HG03469 (cell line): ENCODE data around the gene CBL.

Source experiments
- ATAC-seq: cut with Tn5 transposase; IDR thresholded peaks from one replicate; pipeline ENCODE4 v1.9.1; 2021; ENCODE audit warnings: mild to moderate bottlenecking, moderate library complexity, moderate number of reproducible peaks; ENCODE audit not compliant: unreplicated experiment

The CBL gene

DNA sequence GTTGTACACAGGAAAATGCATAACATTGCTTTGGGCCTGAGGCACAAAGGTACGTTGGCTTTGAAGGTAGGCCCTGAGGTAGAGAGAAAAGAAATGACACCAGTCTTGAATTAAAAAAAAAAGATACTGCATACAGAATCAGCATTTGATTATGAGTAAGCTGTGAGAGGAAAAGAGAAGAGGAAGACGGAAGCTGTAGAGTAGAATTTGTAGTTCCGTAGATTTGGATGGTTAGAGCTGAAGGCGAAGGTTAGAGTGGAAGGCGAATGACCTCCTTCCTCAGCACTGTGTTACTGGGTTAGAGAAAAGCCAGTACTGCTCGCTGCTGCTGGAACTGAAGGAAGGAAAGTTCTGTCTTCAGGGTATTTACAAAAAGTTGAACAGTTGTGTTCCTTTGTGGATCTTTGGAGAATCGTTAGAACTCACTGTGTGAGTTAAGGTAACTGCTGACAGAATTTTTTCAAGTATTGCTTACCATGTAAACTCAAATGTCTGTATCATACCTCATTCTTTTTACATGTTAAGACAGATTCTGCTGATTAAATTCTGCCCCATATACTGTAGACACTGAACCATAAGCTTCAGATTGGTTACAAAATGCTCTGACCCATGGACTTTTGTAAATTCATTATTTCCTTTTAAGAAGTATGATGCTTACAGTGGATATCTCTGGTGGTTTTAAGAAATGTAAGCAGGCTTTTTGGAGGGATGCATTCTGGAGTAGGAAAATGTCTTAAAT lies 60.5 kb downstream of the CBL start:
- ATAC-seq, result no peak

- ATAC-seq, result no peak
Observed at GRCh38 chr11:119267645-119268044, 61.5 kb downstream of the CBL start.

DNA sequence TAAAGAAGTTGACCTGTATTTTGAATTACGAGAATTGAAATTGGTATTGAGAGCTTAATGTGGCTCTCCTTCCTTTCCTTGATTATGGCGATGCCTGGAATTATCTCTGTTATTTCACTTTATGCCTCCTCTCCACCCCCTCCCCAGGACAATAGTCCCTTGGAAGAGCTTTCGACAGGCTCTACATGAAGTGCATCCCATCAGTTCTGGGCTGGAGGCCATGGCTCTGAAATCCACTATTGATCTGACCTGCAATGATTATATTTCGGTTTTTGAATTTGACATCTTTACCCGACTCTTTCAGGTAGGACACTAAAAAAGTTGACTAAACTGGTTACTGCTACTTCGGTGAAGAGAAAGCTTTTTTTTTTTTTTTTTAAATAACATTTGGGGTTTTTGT lies 67.6 kb downstream of the CBL start:
- no peak for ATAC-seq

GRCh38 chr11:119277660-119278059 lies 71.5 kb downstream of the CBL start:
- ATAC-seq, result no peak

- no peak for ATAC-seq
Observed at GRCh38 chr11:119282495-119282894, 76.4 kb downstream of the CBL start.

DNA sequence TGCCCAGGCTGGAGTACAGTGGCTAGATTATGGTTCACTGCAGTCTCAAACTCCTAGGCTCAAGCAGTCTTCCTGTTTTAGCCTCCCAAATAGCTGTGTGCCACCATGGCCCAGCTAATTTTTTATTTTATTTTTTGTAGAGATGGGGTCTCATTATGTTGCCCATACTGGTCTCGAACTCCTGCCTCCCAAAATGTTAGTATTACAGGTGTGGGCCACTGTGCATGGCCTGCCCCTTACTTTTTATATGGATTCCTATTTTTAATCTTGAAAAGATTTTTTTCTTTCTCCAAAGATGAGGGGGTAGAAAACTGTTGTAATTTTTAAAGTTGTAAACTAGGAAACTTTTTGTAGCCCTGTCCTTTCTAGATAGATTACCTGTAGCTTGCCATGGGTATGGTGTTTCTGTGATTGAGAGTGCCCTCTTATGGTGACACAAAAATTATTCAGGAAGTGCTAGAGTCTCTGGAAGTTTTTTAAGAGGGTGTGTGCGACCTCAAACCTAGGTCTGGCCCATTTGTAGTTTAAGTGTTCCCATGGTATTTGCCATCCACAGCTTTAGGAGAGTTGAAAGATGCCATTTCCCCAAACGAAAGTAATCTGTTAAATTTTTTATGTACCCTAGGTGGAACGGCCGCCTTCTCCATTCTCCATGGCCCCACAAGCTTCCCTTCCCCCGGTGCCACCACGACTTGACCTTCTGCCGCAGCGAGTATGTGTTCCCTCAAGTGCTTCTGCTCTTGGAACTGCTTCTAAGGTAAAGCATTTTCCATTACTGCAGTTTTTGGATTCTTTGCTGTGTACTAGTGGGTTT lies 78.4 kb downstream of the CBL start:
- no peak for ATAC-seq

GRCh38 chr11:119285431-119285830 lies 79.3 kb downstream of the CBL start:
- ATAC-seq, result no peak

DNA sequence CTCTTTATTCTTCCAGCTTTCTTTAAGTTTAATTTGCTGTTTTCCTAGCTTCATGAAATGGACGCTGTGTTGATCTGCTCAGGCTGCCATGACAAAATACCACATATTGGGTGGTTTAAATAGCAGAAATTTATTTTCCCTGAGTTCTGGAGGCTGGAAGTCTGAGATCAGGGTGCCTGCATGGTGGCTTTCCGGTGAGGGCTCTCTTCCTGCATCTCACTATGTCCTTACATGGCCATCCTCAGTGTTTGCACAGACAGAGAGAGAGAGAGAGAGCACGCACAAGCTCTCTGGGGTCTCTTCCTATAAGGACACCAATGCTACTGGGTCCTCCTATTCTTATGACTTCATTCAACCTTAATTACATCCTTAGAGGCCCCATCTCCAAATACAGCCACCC lies 82.1 kb downstream of the CBL start:
- no peak for ATAC-seq

DNA sequence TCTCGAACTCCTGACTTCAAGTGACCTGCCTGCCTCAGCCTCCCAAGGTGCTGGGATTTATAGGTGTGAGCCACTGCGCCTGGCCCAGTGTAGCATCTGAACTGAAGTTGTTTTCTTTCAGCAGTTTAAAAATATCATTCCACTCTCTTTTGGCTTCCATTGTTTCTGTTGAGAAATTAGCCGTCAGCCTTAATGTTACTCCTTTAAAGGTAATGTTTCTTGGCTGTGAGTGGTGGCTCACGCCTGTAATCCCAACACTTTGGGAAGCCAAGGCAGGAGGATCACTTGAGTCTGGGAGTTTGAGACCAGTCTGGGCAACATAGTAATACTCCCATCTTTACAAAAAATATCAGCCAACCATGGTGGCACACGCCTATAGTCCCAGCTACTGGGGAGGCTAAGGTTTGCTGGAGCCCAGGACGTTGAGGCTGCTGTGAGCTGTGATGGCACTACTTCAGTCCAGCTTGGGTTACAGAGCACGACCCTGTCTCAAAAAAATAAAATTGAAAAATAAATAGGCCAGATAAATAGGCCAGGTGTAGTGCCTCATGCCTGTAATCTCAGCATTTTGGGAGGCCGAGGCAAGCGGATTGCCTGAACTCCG lies 84.9 kb downstream of the CBL start:
- ATAC-seq, result no peak

- no peak for ATAC-seq
Observed at GRCh38 chr11:119293461-119293860, 87.3 kb downstream of the CBL start.

DNA sequence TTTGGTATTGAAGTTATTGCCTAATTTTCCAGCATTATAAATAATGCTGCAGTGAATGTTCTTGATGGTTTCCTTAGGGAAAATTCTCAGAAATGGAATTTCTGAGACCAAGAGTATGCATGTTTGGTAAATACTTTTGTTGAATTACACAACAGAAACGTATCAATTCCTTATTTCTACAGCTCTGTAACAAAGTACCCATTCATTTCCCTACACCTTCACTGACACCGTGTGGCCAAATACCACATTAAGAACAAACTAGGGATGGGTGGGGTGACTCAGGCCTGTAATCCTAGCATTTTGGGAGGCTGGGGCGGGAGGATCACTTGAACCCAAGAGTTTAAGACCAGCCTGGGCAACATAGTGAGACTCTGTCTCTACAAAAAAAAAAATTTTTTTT lies 89.0 kb downstream of the CBL start:
- ATAC-seq, result no peak

DNA sequence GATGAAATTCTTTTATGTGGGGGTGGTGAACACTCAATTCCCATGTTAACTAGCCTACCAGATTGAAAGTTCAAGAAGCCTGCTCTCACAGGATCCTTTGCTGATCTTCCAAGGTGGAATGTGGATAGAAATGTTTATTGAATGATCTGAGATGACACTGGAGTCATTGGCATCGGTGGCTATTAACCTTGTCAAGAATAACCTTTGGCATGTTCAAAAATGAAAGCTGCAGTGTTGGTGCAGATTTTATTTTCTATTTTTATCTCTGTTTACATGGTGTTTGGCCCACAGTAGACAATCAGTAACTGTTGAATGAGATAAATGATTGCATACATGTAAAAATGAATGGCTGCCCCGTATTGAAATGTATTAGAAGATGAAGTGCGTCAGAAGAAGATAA lies 91.8 kb downstream of the CBL start:
- no peak for ATAC-seq

DNA sequence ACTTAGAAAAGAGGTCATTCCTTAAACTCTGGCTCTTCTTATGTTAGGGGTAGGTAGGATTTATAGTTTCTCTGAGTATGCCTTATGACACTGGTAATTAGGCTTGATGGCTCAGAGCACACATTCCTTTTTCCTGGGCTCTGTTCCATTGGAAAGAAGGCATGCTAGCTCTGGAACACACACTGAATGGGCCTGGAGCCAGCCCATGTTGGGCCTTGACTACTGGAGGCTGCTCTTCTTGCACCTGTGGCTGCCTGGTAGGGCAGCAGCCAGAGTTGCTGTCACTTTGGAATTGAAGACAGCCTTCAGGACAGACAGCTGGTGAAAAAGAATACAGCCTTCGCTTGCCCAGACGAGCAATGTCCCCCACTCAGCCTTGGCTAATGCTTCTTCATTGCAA lies 92.6 kb downstream of the CBL start:
- no peak for ATAC-seq

- no peak for ATAC-seq
Observed at GRCh38 chr11:119299416-119299815, 93.3 kb downstream of the CBL start.

DNA sequence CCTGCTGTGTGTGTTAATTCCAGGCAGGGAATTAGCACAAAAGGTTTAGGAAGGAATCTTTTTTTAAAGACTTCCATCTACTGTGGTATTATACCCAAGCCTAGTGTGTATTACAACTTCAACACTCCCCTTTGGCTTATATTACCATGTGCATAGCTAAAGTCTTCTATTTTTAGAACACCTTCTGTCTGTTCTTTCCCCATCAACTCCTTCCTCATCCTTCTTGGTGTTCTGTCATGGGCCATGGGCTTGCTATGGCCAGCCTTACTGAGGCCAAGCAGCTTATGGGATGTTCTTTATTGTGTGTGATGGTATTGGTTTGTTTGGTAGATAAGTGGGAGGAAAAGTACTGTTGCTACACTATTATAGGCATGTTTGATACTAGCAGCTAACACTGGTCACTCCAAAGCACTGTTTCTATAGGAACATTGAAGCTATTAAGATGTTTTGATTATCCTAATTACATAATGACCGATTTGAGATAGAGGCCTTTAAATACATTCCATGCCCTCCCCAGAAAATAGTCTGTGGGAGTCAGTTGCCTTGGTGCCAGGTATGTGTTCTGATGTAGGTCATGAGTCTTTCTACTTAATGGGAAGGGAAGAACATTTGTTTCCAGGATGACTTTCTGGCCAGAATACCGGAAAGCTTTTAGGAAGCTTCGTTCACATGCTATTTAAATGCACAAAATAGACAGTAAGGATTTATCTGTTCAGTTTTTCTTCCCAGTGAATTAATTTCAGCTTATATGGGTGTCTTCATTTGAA lies 94.2 kb downstream of the CBL start:
- no peak for ATAC-seq

DNA sequence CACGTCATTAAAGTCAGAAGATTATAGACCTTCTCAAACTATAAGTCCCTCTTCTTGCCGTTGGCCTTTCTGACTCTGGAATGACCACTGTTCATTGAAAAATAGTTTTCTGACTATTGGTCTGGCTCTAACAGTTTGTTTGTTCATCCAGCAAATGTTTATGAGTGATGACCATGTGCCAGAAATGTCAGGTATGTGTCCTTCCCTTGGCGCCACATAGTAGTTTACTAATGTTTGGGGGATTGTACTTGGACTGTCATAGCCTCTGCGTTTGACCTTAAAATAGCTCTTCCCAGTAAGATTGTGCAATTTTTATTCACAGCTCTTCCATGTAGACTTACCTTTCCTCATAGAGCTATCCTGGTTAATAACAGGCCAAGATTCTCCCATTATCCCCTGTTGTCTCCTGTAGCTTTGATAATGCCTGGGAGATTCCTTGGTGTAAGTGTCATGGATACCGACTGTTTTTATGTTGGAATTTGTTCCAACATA lies 97.1 kb downstream of the CBL start:
- ATAC-seq, result no peak

- ATAC-seq, result no peak
Observed at GRCh38 chr11:119305556-119306372, 99.6 kb downstream of the CBL start.

GRCh38 chr11:119306373-119306890 lies 100.3 kb downstream of the CBL start:
- no peak for ATAC-seq

GRCh38 chr11:119307219-119307618 lies 101.1 kb downstream of the CBL start:
- ATAC-seq, result no peak

- no peak for ATAC-seq
Observed at GRCh38 chr11:119307974-119308373, 101.8 kb downstream of the CBL start.
